ENCODE results near the gene DCDC2C.

The DCDC2C gene

GRCh38 chr2:3839476-3839875 is 136.1 kb downstream of the DCDC2C start:
- DNase-seq = no peak

DNA sequence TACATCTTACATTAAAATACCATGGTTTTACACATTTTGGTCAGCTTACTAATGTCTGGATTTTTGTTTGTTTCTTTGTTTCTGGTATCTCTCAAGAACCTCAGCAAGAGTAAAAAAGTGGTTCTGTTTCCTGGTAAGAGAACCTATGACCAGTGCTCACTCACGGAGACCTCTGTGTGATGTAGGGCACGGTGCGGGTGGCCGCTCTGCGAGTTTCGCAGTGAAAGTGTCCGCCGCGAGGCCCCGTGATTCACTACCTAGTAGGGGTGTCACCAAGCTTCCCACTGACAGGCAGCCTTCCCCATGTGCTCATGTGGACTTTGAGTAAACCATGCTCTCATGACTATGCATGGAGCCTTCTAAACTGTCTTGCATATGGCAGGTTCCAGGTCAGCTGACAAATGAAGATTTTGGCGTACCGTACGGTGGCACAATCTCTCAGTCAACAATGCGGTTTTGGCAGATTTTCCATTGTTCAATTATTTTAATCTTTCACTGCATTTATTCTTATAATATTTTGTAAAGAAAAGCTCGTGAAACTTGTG is 137.3 kb downstream of the DCDC2C start:
- no peak for DNase-seq

DNA sequence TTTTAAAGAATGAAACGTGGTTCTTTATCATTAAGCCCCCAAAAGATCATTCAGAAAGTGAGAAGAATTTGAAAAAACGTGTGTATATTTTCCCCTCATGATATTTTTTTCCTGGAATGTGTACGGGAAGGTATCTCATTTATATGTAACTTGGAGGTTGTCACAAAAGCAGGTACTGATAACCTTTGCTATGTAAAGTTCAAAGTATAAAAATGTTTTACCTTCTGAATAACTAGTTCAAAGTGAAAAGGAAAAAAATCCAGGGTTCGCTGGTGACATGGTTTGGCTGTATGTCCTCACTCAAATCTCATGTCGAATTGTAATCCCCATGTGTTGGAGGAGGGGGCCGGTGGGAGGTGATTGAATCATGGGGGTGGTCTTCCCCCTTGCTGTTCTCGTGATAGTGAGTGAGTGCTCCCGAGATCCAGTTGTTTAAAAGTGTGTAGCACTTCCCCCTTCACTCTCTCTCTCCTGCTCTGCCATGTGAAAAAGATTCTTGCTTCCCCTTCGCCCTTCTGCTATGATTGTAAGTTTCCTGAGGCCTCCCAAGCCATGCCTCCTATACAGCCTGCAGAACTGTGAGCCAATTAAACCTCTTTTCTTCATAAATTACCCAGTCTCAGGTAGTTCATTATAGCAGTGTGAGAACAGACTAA is 144.2 kb downstream of the DCDC2C start:
- DNase-seq = no peak

GRCh38 chr2:3848776-3849175 is 145.4 kb downstream of the DCDC2C start:
- no peak for DNase-seq

DNA sequence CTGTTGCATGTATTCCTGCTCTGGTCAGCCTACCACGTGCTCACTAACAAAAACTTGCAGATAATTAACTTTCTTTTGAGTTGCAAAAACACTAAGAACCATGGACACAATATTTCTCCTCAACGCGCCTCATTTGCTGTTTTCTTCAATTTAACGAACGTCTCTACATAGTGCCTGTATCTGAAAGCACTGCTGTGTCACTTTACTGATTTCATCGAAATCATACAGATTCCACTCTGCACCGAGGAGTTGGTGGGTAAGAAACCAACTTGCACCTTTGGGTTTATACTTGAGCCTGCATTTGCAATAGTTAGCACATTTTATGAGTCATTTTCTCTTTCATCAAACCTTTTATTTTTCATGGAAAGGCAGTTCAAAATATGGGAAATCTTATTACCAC is 145.8 kb downstream of the DCDC2C start:
- DNase-seq = no peak

DNA sequence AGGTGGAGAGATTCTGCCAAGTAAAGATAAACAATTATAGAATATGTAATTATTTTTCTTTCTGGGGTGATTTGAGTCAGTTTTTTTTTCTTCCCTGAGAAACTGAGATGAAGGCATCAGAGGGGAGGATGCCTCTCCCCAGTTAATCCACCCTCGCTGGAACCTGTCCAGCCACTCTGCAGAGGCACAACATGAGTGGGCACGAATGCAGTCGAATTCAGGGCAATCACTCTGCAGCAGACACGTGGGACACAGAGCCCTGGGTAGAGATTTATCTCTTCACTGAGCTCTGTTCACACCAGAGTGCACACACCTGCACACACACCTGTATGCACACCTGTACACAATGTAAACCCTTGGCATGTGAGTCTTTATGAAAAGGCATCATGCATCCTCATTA is 154.2 kb downstream of the DCDC2C start:
- no peak for DNase-seq

GRCh38 chr2:3864943-3865865 is 161.8 kb downstream of the DCDC2C start:
- DNase-seq = no peak

DNA sequence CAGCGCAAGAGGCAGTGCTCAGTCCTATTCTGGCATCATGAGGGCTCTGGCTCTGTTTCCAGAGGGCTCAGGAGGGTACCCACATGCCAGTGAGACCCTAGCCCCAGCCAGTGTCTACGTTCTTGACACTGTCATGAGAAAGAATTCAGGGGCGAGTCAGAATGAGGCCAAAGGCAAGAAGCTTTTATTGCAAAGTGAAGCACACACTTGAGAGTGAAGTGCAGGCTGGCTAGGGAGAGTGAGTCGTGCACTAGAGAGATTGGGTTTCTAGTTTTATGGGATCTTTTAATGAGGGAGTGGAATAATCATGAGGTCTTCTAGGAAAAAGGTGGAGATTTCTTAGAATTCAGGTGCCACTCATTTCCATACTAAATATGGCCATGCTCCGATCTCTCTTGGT is 164.1 kb downstream of the DCDC2C start:
- no peak for DNase-seq

DNA sequence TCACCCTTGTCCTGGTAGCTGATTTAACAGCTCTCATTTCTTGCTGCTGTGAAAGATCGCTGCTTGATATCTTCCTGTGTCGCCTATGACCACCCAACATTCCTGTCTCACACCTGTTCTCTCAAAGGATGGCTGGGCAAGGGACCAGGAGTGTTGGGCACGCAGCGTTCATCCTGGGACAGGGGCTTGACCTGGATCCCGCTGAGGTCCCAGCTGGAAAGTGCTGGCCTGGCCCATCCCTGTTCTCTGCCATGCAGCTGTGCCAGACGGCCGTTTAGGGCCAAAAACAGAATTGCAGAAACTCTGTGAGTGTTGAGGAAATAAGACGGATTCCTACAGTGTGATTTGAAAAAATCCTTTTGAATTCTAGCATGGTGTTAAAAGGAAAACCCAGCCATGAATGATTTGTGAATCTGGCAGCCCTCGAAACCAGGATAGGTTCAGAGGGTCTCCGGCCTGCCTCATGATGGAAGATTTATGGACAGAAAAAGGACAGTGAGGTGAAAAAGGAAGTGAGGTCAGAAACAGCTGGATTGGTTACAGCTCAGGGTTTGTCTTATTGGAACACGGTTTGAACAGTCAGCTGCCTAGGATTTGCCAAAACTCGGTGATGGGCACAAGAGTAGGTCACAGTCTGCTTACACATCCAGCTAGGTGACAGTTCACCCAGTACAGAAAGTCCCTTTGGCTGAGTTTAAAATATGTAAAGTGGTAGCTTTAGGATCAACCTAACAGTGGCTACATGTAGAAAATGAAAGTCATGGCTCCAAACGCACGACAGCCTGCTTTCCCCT is 164.8 kb downstream of the DCDC2C start:
- DNase-seq = no peak

DNA sequence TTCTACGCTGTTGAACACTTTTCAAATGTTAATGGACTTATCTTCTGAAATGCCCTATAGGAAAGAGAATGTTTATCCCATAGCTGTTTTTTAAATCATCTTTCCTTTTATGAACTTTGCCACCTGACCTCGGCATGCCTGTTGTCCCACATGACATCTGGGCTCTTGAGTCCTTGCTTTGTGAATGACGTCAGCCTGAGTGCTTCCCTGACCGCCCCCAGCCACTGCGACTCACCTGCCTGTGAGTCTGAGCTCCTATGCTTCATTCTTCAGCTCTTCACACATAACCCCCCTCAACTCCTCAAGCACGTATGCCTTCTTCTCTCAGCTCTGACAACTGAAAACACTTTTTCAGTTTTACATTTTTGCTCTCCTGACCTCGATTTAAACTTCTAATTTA is 166.8 kb downstream of the DCDC2C start:
- no peak for DNase-seq

DNA sequence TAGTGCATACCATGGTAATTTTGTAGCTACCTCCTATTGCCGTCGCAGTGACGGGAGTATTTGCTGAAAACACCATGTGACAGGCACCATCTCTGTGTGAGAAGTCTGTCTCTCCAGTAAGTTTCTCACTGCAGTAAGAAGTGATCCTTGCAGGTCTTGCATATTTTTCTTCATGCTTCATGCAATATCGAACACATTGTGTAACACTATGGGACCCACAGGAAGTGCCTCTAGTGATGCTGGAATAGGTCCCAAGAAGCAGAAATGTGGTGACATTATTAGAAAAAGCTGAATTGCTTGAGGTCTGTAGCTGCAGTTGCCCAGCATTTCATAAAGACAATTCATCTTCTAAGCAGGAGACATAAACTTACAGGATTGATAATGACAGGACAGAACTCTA is 167.6 kb downstream of the DCDC2C start:
- no peak for DNase-seq

DNA sequence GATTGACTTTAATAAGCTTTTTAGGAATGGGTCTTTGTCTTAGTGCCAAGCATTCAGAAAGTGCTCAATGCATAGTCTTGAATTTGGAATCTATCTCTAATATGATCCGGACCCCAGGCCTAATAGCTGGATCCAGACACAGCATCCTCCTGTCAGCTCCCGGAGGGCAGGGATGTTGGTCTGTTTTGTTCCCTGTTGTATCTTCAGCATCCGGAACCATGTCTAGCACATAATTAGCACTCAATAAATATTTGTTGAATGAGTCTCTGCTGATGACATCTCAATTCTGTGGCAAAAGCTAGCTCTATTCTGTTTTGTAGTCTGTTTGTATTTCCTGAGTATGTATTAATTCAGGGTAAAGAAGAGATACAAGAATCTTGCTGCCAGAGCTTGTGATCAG is 169.1 kb downstream of the DCDC2C start:
- DNase-seq = no peak

DNA sequence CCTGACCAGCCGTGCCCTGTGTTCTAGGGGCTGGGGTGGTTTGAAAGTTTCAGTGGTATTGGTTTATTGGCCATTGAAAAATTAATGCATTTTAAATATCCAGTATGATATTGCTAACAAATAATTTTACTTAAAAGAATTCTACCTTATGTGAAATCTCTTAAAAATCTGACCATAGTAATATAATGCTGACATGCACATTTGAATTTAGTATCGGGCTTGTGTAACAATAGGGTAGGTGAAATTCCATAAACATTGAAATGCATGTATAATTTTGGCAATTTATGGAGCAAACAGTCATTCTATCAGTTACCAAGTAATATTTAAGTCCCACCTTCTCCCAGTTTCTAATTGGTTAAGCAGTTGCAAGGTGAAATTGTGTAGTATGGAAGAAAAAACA is 170.5 kb downstream of the DCDC2C start:
- no peak for DNase-seq

DNA sequence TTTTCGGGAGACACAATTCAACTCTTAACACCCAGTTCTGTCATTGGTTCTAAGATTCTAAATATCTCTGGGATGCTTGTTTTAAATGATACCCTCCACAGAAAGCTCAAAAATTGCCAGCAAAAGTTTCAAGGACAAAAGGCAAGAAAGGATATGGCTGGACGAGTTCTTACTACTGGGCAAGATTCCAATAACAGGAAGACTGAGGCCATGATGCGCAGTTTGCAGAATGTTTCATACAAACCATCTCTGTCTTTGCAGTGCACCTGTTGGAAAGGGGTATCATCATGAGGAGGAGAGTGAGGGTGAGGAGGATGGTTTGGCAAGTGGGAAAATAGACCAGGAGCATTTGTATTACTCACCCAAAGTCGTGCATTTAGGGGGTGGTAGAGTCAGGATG is 172.8 kb downstream of the DCDC2C start:
- DNase-seq = no peak

- no peak for DNase-seq
Observed at GRCh38 chr2:3876685-3877084, 173.3 kb downstream of the DCDC2C start.

GRCh38 chr2:3885629-3886628 is 182.6 kb downstream of the DCDC2C start:
- no peak for DNase-seq

- DNase-seq = no peak
Observed at GRCh38 chr2:3895021-3895420, 191.6 kb downstream of the DCDC2C start.

All from activated naive CD4-positive, alpha-beta T cell treated with Interleukin-2 at 50 U/mL for 16 hours (primary cell).